ENCODE measurements around the gene ARHGEF3.

- no peak for TF ChIP-seq FOXK2 (IDR thresholded peaks at IDR 0.05)
- TF ChIP-seq, protein P1, sequence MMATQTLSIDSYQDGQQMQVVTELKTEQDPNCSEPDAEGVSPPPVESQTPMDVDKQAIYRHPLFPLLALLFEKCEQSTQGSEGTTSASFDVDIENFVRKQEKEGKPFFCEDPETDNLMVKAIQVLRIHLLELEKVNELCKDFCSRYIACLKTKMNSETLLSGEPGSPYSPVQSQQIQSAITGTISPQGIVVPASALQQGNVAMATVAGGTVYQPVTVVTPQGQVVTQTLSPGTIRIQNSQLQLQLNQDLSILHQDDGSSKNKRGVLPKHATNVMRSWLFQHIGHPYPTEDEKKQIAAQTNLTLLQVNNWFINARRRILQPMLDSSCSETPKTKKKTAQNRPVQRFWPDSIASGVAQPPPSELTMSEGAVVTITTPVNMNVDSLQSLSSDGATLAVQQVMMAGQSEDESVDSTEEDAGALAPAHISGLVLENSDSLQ (IDR thresholded peaks at IDR 0.05) = no peak
- TF ChIP-seq FOXM1 (IDR thresholded peaks at IDR 0.05; ENCODE audit: borderline replicate concordance) = no peak
- TF ChIP-seq TARDBP (IDR thresholded peaks at IDR 0.05) = no peak
- no peak for TF ChIP-seq ARNT (IDR thresholded peaks at IDR 0.05)
- no peak for TF ChIP-seq BHLHE40 (IDR thresholded peaks at IDR 0.05; ENCODE audit: borderline replicate concordance)
- TF ChIP-seq LEF1 (IDR thresholded peaks at IDR 0.05; ENCODE audit: borderline replicate concordance) = no peak
- no peak for TF ChIP-seq HDGF (IDR thresholded peaks at IDR 0.05; ENCODE audit: borderline replicate concordance)
- TF ChIP-seq ELF4 (IDR thresholded peaks at IDR 0.05) = no peak
- TF ChIP-seq SUZ12 (IDR thresholded peaks at IDR 0.05) = no peak
- no peak for TF ChIP-seq ZNF384 (IDR thresholded peaks at IDR 0.05)
These were observed 53.0 kb downstream of the ARHGEF3 start for GRCh38 chr3:56748663-56749231.
